ENCODE measurements around the gene SPATA9. TPM values are rescaled to one million over a fixed set of nuclear protein-coding genes. Genes with fewer than 3 reads are reported as not detected.

The SPATA9 gene
- total and polyA plus RNA-seq, 2 donors (not counting 3 experiments of a cell fraction or from before 2014, with no cell fraction given) = 0.07 TPM; not detected in 1

- no peak overlapping the region for H3K9ac ChIP-seq (replicated peaks; ENCODE audit: extremely low read depth, insufficient read depth, low read length)
- H3K4me1 ChIP-seq (ENCODE audit: control insufficient read depth, extremely low read depth, insufficient read depth, low read length) = peaks cover 23% of the 10 kb centered on the region
- DNase-seq (ENCODE audit: low read depth, low spot score) = no peak
- FAIRE-seq = no peak
- ChIA-PET CTCF (interaction anchor here (0.7 to 3.3 kb wide), 5 partner anchors 62 to 178 kb away, joined by 3 to 20 read pairs (median 3); no protein-coding TSS in a partner anchor), POLR2A (no interaction called here)
- intact Hi-C loops (cut with micrococcal nuclease) = loop anchor here (2.0 kb wide), 1 partner anchor 61 kb away; the partner anchor contains the start of gene RHOBTB3
- TF ChIP-seq FOS (IDR thresholded peaks at IDR 0.05; ENCODE audit: borderline replicate concordance, insufficient read depth, low read length) (no peak), EZH2 (IDR thresholded peaks at IDR 0.05; ENCODE audit: borderline replicate concordance, low read depth, low read length, severe bottlenecking) (no peak)
- TF ChIP-seq, protein P1, sequence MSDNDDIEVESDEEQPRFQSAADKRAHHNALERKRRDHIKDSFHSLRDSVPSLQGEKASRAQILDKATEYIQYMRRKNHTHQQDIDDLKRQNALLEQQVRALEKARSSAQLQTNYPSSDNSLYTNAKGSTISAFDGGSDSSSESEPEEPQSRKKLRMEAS (IDR thresholded peaks at IDR 0.05; ENCODE audit: insufficient read depth, insufficient read length) = no peak
- TF ChIP-seq, protein P2, sequence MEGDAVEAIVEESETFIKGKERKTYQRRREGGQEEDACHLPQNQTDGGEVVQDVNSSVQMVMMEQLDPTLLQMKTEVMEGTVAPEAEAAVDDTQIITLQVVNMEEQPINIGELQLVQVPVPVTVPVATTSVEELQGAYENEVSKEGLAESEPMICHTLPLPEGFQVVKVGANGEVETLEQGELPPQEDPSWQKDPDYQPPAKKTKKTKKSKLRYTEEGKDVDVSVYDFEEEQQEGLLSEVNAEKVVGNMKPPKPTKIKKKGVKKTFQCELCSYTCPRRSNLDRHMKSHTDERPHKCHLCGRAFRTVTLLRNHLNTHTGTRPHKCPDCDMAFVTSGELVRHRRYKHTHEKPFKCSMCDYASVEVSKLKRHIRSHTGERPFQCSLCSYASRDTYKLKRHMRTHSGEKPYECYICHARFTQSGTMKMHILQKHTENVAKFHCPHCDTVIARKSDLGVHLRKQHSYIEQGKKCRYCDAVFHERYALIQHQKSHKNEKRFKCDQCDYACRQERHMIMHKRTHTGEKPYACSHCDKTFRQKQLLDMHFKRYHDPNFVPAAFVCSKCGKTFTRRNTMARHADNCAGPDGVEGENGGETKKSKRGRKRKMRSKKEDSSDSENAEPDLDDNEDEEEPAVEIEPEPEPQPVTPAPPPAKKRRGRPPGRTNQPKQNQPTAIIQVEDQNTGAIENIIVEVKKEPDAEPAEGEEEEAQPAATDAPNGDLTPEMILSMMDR (IDR thresholded peaks at IDR 0.05; ENCODE audit: extremely low read depth in 1 of 2, insufficient read depth in 1 of 2, low read depth in 1 of 2, low read length in 2 of 2) = no peak
- no peaks in the 10 kb centered on the region for H3K36me3 ChIP-seq (ENCODE audit: control insufficient read depth in 2 of 2, extremely low read depth in 1 of 2, insufficient read depth in 2 of 2, low read length in 2 of 2)
- no peak overlapping the region for H2AFZ ChIP-seq (ENCODE audit: low read depth, low read length)
- BruUV-seq (replicated peaks) = no TSS peak
- H3K79me2 ChIP-seq (ENCODE audit: control insufficient read depth, insufficient read depth, low read length) = no peaks in the 10 kb centered on the region
- no peaks in the 10 kb centered on the region for H3K27me3 ChIP-seq (ENCODE audit: control insufficient read depth in 2 of 2, insufficient read depth in 2 of 2, low read length in 2 of 2)
- no peak overlapping the region for H3K4me2 ChIP-seq (ENCODE audit: insufficient read depth, low read length)
- dilution Hi-C loops (cut with MboI; ENCODE audit: extremely low pct_ligation_motif_present, low sequenced_read_pairs) = no loop called here
- no peaks in the 10 kb centered on the region for H3K9me3 ChIP-seq (replicated peaks; ENCODE audit: control insufficient read depth, insufficient read depth, low read length)
- H3K4me3 ChIP-seq (replicated peaks in 1 of 3; ENCODE audit: insufficient read depth in 1 of 3, low read depth in 1 of 3, low read length in 3 of 3) = no peak overlapping the region
- H4K20me1 ChIP-seq (replicated peaks; ENCODE audit: control insufficient read depth, extremely low read depth, insufficient read depth, low read length) = no peaks in the 10 kb centered on the region
- no peaks in the 10 kb centered on the region for H3K9me1 ChIP-seq (replicated peaks; ENCODE audit: control insufficient read depth, extremely low read depth, insufficient read depth, low read length)
- H3K27ac ChIP-seq (ENCODE audit: insufficient read depth, low read depth, low read length) = no peak overlapping the region
These were observed 12.8 kb downstream of the SPATA9 start for GRCh38 chr5:95669985-95670384.

DNA sequence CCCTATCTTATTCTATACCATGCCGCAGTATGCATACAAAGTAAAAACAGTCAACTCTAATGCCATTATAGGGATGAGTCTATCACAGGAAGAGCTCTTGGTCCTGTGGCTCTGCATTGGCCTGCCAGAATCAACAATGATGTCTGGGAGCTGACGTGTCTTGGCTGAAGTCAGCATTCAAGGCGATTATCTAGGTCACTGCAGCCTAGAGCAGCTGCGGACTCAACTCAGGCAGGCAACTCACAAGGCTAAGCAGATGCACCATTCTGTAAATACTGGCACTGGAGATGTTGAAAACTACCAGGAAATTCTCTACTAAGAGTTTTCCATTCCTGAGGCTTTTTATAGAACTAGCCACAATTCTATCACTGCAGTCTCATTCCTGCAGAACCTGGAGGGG is 13.3 kb downstream of the SPATA9 start:
- H3K9ac ChIP-seq (replicated peaks; ENCODE audit: extremely low read depth, insufficient read depth, low read length) = no peak overlapping the region
- no peaks in the 10 kb centered on the region for H3K36me3 ChIP-seq (ENCODE audit: control insufficient read depth in 2 of 2, extremely low read depth in 1 of 2, insufficient read depth in 2 of 2, low read length in 2 of 2)
- DNase-seq (ENCODE audit: low read depth, low spot score) = peak; percentile 84
- no peaks in the 10 kb centered on the region for H3K79me2 ChIP-seq (ENCODE audit: control insufficient read depth, insufficient read depth, low read length)
- intact Hi-C loops (cut with micrococcal nuclease) = loop anchor here (2.0 kb wide), 1 partner anchor 61 kb away; the partner anchor contains the start of gene RHOBTB3
- dilution Hi-C loops (cut with MboI; ENCODE audit: extremely low pct_ligation_motif_present, low sequenced_read_pairs) = no loop called here
- H2AFZ ChIP-seq (ENCODE audit: low read depth, low read length) = no peak overlapping the region
- H3K4me1 ChIP-seq (ENCODE audit: control insufficient read depth, extremely low read depth, insufficient read depth, low read length) = peaks cover 23% of the 10 kb centered on the region
- peak; percentile 92 for FAIRE-seq
- H3K9me3 ChIP-seq (replicated peaks; ENCODE audit: control insufficient read depth, insufficient read depth, low read length) = no peaks in the 10 kb centered on the region
- H3K4me2 ChIP-seq (ENCODE audit: insufficient read depth, low read length) = peak overlapping the region; percentile 80
- no peak overlapping the region for H3K4me3 ChIP-seq (replicated peaks in 1 of 3; ENCODE audit: insufficient read depth in 1 of 3, low read depth in 1 of 3, low read length in 3 of 3)
- BruUV-seq (replicated peaks) = no TSS peak
- peak overlapping the region; percentile 69 for H3K27ac ChIP-seq (ENCODE audit: insufficient read depth, low read depth, low read length)
- ChIA-PET CTCF (interaction anchor here (0.7 to 3.3 kb wide), 6 partner anchors 61 to 178 kb away, joined by 3 to 20 read pairs (median 4); partner anchors contain the start of gene RHOBTB3), POLR2A (no interaction called here)
- no peaks in the 10 kb centered on the region for H3K27me3 ChIP-seq (ENCODE audit: control insufficient read depth in 2 of 2, insufficient read depth in 2 of 2, low read length in 2 of 2)
- no peaks in the 10 kb centered on the region for H4K20me1 ChIP-seq (replicated peaks; ENCODE audit: control insufficient read depth, extremely low read depth, insufficient read depth, low read length)
- H3K9me1 ChIP-seq (replicated peaks; ENCODE audit: control insufficient read depth, extremely low read depth, insufficient read depth, low read length) = no peaks in the 10 kb centered on the region
- TF ChIP-seq MYC (IDR thresholded peaks at IDR 0.05; ENCODE audit: low read depth, low read length) (no peak), POLR2AphosphoS5 (IDR thresholded peaks at IDR 0.05; ENCODE audit: insufficient read depth, low read depth, low read length) (peak; percentile 67), EZH2 (IDR thresholded peaks at IDR 0.05; ENCODE audit: borderline replicate concordance, low read depth, low read length, severe bottlenecking) (no peak), GATA2 (IDR thresholded peaks at IDR 0.05; ENCODE audit: insufficient read depth, insufficient read length, low read depth, low read length) (peak; percentile 60), POLR2A (IDR thresholded peaks at IDR 0.05; ENCODE audit: low read depth, low read length) (no peak), JUN (IDR thresholded peaks at IDR 0.05; ENCODE audit: borderline replicate concordance, insufficient read depth, insufficient read length, low read depth) (no peak), FOS (IDR thresholded peaks at IDR 0.05; ENCODE audit: borderline replicate concordance, insufficient read depth, low read length) (peak; percentile 58)
- TF ChIP-seq, protein P1 (IDR thresholded peaks at IDR 0.05; ENCODE audit: insufficient read depth, insufficient read length) = no peak
- TF ChIP-seq, protein P2 (IDR thresholded peaks at IDR 0.05; ENCODE audit: extremely low read depth in 1 of 2, insufficient read depth in 1 of 2, low read depth in 1 of 2, low read length in 2 of 2) = no peak
